RWPE1 (cell line): ENCODE data around the gene DRAP1.

ENCODE experiments used
- CTCF ChIA-PET: fragments of 350-600 bp; sonication (Branson Sonifier 250); formaldehyde crosslinking; extraction: SDS; loops from one replicate; lab custom pipeline; 2021; lab: Yijun Ruan, JAX
- POLR2A ChIA-PET: fragments of 400-600 bp; formaldehyde crosslinking; extraction: SDS; loops from one replicate; lab custom pipeline; 2020; ENCODE audit warnings: antibody characterized with exemption; ENCODE audit not compliant: low non-redundant PET; lab: Yijun Ruan, JAX
- DNase-seq: peaks from one replicate; pipeline ENCODE4 v3.0.0; 2012; ENCODE audit warnings: low spot score
- H3K27ac ChIP-seq: fragments of 450-650 bp; 2 replicates; pipeline ENCODE4 v1.5.1; 2017
- CTCF ChIP-seq: fragments of 450-650 bp; conservative IDR thresholded peaks from 2 replicates; pipeline ENCODE4 v1.5.1; 2017; ENCODE audit warnings: low read depth, mild to moderate bottlenecking

The DRAP1 gene

DNA sequence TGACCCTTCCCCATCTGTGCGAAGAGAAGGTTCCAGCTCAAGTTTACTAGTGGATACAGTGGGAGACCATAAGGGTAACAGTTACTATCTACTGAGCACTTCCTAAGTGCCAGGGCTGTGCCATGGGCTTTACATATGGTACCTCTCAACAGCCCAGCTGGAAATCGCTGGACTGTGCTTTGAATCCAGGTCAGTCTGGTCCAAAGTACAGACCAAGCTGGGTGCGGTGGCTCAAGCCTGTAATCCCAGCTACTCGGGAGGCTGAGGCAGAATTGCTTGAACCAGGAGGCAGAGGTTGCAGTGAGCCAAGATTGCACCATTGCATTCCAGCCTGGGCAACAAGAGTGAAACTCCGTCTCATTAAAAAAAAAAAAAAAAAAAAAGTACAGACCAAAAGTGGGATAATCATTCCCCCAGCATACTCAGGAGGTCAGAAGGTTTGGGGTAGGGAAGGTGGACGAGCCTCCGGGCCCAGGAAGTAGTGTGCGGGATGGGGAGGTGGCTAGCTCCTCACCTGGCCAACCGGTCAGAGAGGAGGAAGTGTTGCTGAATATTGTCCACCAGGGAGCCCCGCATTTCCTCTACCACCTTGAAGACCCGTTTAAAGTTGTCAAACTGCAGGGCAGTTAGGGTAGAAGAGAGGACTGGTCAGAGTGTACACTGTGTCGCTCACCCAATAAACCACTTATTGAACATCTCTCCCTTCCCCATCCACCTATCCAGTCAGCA lies 33.3 kb upstream of the DRAP1 start:
- CTCF ChIA-PET: interaction anchor here (0.6 to 1.8 kb wide), 5 partner anchors 35 to 227 kb away, joined by 3 to 10 read pairs (median 5); partner anchors contain the start of gene KAT5
- H3K27ac ChIP-seq: peak overlapping the region; percentile 30
- POLR2A ChIA-PET: interaction anchor here (0.7 kb wide), 1 partner anchor 23 kb away, joined by 8 read pairs; no protein-coding TSS in a partner anchor
- no peak for TF ChIP-seq CTCF
- no peak for DNase-seq

GRCh38 chr11:65886826-65887722 lies 32.2 kb upstream of the DRAP1 start:
- POLR2A ChIA-PET: interaction anchor here (0.7 to 1.5 kb wide), 2 partner anchors 26 to 167 kb away, joined by 3 to 4 read pairs; no protein-coding TSS in a partner anchor
- CTCF ChIA-PET: interaction anchor here (0.6 to 1.9 kb wide), 6 partner anchors 12 to 175 kb away, joined by 3 to 14 read pairs (median 6); partner anchors contain the start of gene KAT5
- peak overlapping the region; percentile 95 for H3K27ac ChIP-seq
- TF ChIP-seq CTCF: no peak
- DNase-seq: no peak

DNA sequence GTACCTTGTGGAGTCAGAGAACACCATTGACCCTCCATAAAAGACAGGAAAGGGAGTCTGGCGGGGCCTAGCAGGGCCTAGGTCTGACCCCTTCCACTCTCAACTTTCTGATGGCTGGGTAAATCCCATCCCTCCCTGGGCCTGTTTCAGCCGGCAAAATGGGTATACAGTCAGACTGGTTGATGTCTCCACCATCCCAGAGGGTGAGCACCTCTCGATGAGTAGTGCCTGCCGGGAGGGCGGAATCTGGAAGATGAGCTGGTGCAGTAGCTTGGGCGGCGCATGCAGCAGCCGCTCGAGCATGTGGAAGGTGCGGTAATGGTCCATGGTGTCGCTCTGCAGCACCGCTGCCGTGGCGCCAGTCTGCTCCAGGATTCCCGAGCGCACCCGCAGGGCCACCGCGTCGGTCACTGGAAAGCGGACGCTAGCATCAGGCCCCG lies 31.5 kb upstream of the DRAP1 start:
- no peak for TF ChIP-seq CTCF
- DNase-seq: no peak
- POLR2A ChIA-PET: interaction anchor here (0.6 to 1.8 kb wide), 11 partner anchors 11 to 1546 kb away, joined by 3 to 14 read pairs (median 4); partner anchors contain the start of gene FOSL1
- H3K27ac ChIP-seq: peak overlapping the region; percentile 95
- CTCF ChIA-PET: interaction anchor here (0.6 to 1.9 kb wide), 12 partner anchors 9 to 348 kb away, joined by 3 to 14 read pairs (median 4); partner anchors contain the start of genes C11orf68 and KAT5

DNA sequence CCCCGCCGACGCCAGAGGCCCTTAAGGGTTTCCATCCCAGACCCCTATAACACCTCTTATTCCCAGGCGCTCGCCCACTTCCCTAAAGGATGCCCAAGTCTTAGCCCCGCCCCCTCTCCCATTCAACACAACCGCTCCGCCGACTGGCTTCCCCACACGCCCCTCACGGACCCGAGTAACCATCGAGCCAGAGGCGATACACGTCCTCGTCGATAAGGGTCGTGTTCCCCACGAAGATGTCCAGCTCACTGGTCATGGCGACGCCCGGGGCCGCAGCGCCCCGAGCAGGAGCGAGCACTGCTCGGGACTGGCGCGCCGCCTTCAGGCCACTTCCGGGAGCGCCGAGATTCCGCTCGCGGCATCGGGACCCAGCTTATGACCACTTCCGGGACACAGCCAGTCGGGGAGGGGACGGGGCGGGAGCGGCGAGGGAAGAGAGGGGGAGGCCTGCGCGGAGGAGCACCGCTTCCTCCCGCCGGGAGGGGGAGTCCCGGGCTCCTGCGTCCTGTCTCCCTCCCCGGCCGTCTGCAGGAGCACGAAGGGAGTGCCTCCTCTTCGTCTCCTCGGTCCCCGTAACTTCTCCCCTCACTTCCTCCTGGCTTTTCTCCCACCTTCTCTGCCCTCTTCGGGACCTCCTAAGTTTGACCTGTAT lies 30.9 kb upstream of the DRAP1 start, which contains the start of gene FIBP:
Gene FIBP, minus strand, starts transcription at position 309 of the 652 bp plus-strand sequence. Its CDS starts 53 bp downstream, at position 256.
- peak; percentile 92 for TF ChIP-seq CTCF
- ChIA-PET CTCF (interaction anchor here (0.6 to 1.9 kb wide), 14 partner anchors 9 to 348 kb away, joined by 3 to 14 read pairs (median 4); partner anchors contain the start of genes C11orf68 and KAT5), POLR2A (interaction anchor here (0.6 to 1.8 kb wide), 11 partner anchors 11 to 1546 kb away, joined by 3 to 14 read pairs (median 4); partner anchors contain the start of gene FOSL1)
- peak; percentile 97 for DNase-seq
- H3K27ac ChIP-seq: peak within 1 kb of the TSS; percentile 95

- DNase-seq: peak; percentile 95
- POLR2A ChIA-PET: interaction anchor here (0.5 to 1.6 kb wide), 7 partner anchors 9 to 32 kb away, joined by 3 to 8 read pairs (median 4); partner anchors contain the start of genes FOSL1 and MUS81
- CTCF ChIA-PET: interaction anchor here (0.5 to 1.9 kb wide), 10 partner anchors 22 to 179 kb away, joined by 3 to 6 read pairs (median 4); no protein-coding TSS in a partner anchor
- H3K27ac ChIP-seq: peak within 1 kb of the TSS; percentile 95
- 0 out of 2 replicates have a peak, but pooled peaks have one; percentile 10 for TF ChIP-seq CTCF
Observed at GRCh38 chr11:65890324-65891218, 28.7 kb upstream of the DRAP1 start, which contains the start of gene CCDC85B. Gene CCDC85B, plus strand, starts transcription at chr11:65890673. Its CDS starts 111 bp downstream, at chr11:65890784.
